ENCODE data around the gene RAVER2.

Gene RAVER2

GRCh38 chr1:64847666-64848065, 102.8 kb downstream of the RAVER2 start:
- no peak for DNase-seq (ENCODE audit: low read depth)

DNA sequence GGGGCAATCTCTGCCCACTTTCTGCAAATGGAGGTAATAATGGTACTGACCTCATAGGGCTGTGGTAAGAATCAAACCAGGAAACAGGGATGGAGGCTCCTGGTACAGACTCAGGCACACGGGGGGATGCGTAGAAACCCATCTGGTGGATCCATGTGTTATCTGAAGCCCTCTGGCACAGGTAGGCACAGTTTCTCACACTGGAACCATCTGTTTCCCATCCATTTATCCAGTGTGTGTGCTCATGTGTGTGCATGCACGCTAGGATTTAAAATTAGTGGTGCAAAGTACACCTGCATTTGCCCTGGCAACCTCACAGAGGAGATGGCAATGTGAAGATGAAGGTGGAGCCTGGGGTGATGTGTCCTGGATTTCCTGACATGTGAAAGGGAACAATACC, 103.3 kb downstream of the RAVER2 start:
- DNase-seq (ENCODE audit: low read depth), result no peak

- no peak for DNase-seq (ENCODE audit: low read depth)
Measured at GRCh38 chr1:64848803-64849202, 103.9 kb downstream of the RAVER2 start.

- DNase-seq (ENCODE audit: low read depth), result no peak
Measured at GRCh38 chr1:64849942-64850341, 105.1 kb downstream of the RAVER2 start.

- no peak for DNase-seq (ENCODE audit: low read depth)
Measured at GRCh38 chr1:64850846-64851245, 106.0 kb downstream of the RAVER2 start.

DNA sequence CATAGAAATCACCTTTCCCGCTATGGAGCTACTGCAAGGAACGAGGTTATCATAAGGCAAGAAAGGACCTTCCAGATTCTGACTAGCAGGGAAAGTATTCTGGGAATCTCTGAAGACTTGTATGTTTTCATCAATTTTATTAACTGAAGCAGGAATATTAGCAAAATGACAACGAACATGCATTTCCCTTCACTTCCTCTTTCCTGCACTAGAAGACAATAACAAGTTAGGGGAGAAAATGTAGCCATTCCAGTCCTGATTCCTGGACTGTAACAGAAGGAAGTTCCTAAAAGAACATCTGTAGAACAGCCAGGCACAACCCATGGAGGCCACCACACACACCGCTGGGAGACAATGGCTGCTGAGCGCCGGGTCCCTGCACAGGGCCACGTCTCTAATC, 106.8 kb downstream of the RAVER2 start:
- no peak for DNase-seq (ENCODE audit: low read depth)

DNA sequence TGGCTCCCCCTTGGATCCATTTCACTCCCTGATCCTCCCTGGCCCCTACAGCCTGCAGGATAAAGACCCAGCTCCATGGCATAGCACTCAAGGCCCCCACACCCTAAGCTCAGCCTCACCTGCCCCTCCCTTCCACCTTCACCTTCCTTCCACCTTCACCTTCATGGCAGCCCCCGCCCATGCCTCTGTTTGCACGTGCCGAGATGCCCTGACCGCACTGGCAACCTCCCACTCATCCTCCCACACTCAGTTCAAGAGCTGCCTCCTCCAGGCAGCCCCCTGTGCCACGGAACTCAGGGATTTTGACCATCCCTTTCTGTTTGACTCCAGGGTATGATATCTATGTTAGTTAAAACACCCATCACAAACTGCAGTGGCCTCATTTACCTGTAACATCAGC, 109.8 kb downstream of the RAVER2 start:
- no peak for DNase-seq (ENCODE audit: low read depth)

GRCh38 chr1:64855557-64855956, 110.7 kb downstream of the RAVER2 start:
- DNase-seq (ENCODE audit: low read depth), result no peak

DNA sequence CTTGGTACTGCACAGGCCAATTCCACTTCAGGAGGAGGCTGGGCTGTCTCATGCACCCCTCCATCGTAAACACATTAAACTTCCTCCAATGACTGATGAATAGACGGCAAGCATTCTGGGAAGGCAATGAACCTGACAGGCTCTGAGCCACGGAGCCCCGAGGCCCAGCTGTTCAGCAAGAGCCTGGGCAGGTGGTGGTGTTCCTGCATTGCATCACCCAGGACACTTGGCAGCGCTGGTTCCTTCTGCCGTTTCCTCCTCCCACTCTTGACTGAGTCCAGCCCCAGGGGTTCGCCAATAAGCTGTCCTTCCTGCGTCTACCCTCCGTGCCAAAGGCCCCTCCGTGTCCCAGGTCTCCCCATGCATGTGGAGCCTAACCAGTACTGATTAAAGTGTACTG, 111.7 kb downstream of the RAVER2 start:
- DNase-seq (ENCODE audit: low read depth), result no peak

DNA sequence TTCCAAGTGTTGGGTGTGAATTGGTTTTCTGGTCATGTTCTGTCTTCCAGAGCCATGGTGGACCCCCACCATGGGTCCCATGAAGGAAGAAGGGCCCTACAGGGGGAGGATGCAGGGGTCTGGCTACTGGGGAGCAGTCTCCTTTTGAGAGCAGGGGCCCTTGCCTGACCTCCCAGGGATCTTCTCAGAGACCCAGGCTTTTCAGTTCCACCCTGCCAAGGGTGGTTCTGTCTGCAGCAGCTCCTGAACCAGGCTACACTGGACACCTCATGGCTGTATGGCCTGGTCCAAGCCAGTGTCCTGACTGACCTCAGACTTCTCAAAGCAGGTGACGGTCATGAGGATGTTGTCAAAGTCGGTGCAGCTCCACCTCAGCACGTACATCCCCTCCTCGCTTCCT, 112.5 kb downstream of the RAVER2 start:
- no peak for DNase-seq (ENCODE audit: low read depth)

DNA sequence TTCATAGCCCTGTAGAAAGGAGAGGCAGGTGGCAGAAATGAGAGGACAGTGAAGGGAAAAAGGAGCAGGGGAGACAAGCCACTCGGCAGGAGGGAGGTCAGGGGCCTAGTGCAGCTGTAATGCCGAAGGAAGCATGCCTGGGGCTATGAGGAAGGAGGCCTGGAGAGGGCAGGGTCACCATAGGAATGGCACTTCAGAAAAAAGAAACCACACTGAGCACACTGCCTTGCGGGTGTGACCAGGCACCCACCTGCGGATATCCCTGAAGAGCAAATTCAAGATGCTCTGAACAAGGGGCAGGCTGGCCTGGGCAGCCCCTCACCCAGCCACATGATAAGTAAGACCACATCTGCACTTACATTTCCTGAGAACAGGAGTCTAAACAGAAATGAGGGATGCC, 116.7 kb downstream of the RAVER2 start:
- no peak for DNase-seq (ENCODE audit: low read depth)

- peak; percentile 12 for DNase-seq (ENCODE audit: low read depth)
Measured at GRCh38 chr1:64864018-64864940, 119.4 kb downstream of the RAVER2 start.

DNA sequence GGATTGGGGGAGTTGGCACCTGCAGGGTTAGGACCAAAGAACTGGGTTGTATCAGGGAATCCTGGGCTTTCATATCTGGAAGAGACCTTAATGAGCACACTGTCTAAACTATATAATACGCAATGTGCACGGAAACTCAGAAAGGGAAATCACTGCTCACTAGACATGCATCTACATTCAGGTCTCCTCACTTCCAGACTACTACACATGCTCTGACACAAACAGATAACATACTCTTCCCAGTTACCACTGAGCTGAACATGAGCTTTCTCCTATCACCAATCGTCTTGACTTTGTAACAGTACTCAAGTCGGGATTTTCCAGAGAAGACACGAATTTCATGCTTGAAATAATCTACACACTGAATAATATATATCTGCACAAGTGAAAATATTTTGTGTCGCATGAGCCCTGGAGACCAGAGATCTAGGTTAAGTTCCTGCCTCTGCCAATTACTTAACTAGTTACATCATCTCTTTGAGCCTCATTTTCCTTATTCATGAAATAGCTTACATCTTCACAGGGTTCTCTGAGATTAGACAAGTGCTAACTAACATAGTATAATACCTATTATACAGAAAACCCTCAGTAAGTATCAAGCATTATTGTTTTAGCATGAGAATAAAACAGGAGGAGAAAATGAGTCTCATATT, 120.4 kb downstream of the RAVER2 start:
- no peak for DNase-seq (ENCODE audit: low read depth)

GRCh38 chr1:64866689-64867088, 121.8 kb downstream of the RAVER2 start:
- DNase-seq (ENCODE audit: low read depth), result no peak

GRCh38 chr1:64867266-64867665, 122.4 kb downstream of the RAVER2 start:
- no peak for DNase-seq (ENCODE audit: low read depth)

- DNase-seq (ENCODE audit: low read depth), result no peak
Measured at GRCh38 chr1:64871256-64871655, 126.4 kb downstream of the RAVER2 start.

- DNase-seq (ENCODE audit: low read depth), result no peak
Measured at GRCh38 chr1:64872067-64872466, 127.2 kb downstream of the RAVER2 start.

DNA sequence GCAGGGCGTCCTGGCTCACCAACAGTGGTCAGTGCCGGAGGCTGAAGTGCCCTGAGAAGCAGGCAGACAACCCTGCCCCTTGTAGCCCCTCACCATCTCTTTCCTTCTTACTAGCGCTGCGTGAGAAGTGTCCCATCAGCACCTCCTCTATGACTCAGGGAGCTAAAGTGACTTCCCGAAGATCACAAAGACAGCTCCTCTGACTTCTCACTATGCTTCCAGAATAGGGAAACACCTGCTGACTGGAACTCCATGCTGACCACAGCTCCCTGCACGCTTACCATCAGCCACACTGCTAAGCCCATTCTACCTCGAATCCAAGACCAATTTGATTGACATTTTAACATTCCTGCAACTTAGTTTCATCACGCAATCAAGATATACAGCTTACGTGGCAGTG, 128.7 kb downstream of the RAVER2 start:
- DNase-seq (ENCODE audit: low read depth), result no peak

DNA sequence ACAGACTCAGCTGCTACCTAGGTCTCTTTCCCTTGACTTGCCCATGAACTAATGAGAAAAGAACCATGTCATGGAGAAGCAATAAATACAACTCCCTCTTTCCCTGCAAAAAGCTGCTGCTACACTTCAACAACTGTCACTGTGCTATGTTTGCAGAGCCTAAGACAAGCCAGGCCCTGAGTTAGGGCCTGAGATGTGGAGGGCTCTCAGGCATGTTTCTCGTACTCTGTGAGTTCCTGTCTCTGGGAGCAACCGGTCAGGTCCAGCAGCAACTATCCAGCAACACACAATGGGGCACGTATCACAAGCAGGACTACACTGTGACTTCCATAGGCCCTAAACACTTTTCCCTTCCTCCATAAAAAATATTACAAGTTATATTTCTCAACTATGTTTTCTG, 129.8 kb downstream of the RAVER2 start:
- DNase-seq (ENCODE audit: low read depth), result no peak

DNA sequence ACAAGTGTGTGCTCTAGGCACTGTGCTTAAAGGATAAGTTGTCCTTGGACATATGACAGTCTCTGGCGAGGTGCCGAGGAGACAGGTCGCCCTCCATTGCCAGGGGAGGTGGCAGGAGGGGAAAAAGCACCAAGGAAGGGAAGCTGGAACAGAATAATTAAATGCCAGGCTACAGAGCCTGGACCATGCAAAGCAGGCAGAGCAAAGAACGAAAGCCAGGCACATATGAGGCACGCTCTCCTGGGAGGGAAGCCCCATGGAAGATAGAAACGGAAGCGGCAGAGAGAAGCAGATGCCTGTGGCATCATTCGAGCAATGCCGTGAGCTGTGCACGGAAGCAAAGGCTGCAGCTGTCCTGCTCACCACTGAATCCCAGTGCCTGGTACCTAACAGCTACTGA, 130.2 kb downstream of the RAVER2 start:
- no peak for DNase-seq (ENCODE audit: low read depth)

DNA sequence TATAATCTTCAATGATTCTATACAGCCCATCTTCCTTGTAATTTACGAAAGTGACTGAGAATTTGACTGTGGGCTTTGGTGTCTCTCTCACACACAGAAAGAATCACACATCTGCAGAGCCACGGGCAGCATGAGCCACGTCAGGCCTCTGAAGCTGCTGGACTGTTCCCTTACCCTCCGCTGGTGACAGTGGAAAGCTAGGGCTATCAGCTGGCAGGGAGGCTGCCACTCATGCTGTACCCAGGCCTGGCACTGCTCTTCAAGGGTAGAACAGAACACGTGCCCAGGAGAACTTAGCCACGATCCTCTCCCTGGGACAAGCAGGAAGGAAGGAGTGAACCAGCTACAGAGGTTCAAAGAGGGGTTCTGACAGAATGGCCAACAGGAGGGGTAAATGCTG, 130.7 kb downstream of the RAVER2 start:
- no peak for DNase-seq (ENCODE audit: low read depth)

DNA sequence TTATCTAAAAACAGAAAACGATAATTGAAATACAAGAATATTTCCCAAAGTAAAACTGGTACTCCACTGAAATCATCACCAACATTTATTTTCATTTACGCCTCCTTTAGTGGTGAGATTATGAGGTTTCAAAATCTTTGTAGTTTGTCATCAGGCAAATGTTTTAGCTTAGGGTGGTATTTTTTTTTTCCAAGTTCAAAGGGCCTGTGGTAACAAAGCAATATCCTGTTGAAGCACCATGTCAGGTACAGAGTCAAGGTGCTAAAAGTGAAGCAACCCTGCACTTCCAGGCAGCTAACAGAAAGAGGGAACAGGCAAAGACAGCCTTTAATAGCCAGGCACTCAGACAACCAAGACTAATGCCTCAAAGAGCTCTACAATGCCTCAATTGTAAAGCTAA, 132.3 kb downstream of the RAVER2 start:
- peak; percentile 31 for DNase-seq (ENCODE audit: low read depth)

- no peak for DNase-seq (ENCODE audit: low read depth)
Measured at GRCh38 chr1:64877598-64877997, 132.7 kb downstream of the RAVER2 start.

DNA sequence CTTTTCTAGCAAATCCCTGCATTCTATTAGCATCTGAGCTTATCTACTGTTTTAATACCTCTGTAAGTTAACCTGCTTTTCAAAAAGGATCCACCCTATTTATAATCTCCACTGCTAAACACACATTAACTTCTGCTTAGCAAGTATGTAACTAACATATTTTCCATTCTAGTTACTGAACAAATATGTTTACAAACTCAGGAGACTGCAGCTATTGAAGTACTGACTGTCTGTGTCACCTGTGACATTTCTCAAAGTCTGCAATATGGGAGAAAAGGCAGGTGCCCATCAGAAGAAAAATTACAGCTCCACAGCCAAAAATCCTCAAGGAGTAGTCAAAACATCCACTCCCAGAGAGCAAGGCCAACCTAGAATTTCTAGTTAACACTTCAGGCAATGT, 133.2 kb downstream of the RAVER2 start:
- DNase-seq (ENCODE audit: low read depth), result no peak
